Left ventricle myocardium inferior (tissue), 1 donor: ENCODE measurements around the gene C1orf210. TPM values are rescaled to one million over a fixed set of nuclear protein-coding genes. Genes with fewer than 3 reads are reported as not detected.
A peak's percentile ranks its signal among the peaks of the same experiment; 100 is the strongest.

Experiments used
- DNase-seq: peaks from one replicate; pipeline ENCODE4 v3.0.0-alpha.2; 2020
- H3K27ac ChIP-seq: fragments of 200-600 bp; replicated peaks from 2 replicates; pipeline ENCODE4 v1.8.0; 2021
- H3K27me3 ChIP-seq: fragments of 200-600 bp; 2 replicates; pipeline ENCODE4 v1.8.0; 2021; ENCODE audit warnings: low read depth
- H3K36me3 ChIP-seq: fragments of 200-600 bp; 2 replicates; pipeline ENCODE4 v1.8.0; 2021
- H3K4me1 ChIP-seq: fragments of 200-600 bp; 2 replicates; pipeline ENCODE4 v1.8.0; 2021
- H3K4me3 ChIP-seq: fragments of 200-600 bp; 2 replicates; pipeline ENCODE4 v1.8.0; 2021; ENCODE audit warnings: mild to moderate bottlenecking, moderate library complexity
- H3K9me3 ChIP-seq: fragments of 200-600 bp; replicated peaks from 2 replicates; pipeline ENCODE4 v1.8.0; 2021
- CTCF ChIP-seq: fragments of 200-600 bp; IDR thresholded peaks from 2 replicates; pipeline ENCODE4 v1.8.0; 2021; ENCODE audit warnings: antibody characterized with exemption, mild to moderate bottlenecking, borderline replicate concordance
- intact Hi-C: fragments of 100-400 bp; cut with micrococcal nuclease; formaldehyde crosslinking; loops from one replicate; pipeline ENCODE4 v1.11.0; 2022
- total RNA-seq: library from RNA; stranded (reverse); fragmentation: NEBNext Ultra II Directional; extraction: Animal tissue kit (Norgen Biotek cat#: 25700); gene quantifications from one replicate; pipeline ENCODE4 v1.2.1, GENCODE V29; 2021
- donor health status: DM: no; HTN: yes; CAD: no; lungs with severe emphysema.

The C1orf210 gene
- total RNA-seq, 1 donor from 2014 or later, result not detected

- peak overlapping the region; percentile 69 for H3K27ac ChIP-seq
- TF ChIP-seq CTCF, result no peak
- intact Hi-C loops, result no loop called here
- H3K4me3 ChIP-seq, result no peak overlapping the region
- peaks cover 69% of the 10 kb centered on the region for H3K4me1 ChIP-seq
- no peak for DNase-seq
- no peaks in the 10 kb centered on the region for H3K27me3 ChIP-seq
- no peaks in the 10 kb centered on the region for H3K9me3 ChIP-seq
- H3K36me3 ChIP-seq, result no peaks in the 10 kb centered on the region
These were observed 50.3 kb downstream of the C1orf210 start for GRCh38 chr1:43235040-43235439.

- no peaks in the 10 kb centered on the region for H3K36me3 ChIP-seq
- H3K4me1 ChIP-seq, result peaks cover 61% of the 10 kb centered on the region
- DNase-seq, result no peak
- H3K27me3 ChIP-seq, result no peaks in the 10 kb centered on the region
- no peaks in the 10 kb centered on the region for H3K9me3 ChIP-seq
- intact Hi-C loops, result no loop called here
- H3K27ac ChIP-seq, result peak overlapping the region; percentile 69
- no peak for TF ChIP-seq CTCF
- H3K4me3 ChIP-seq, result no peak overlapping the region
These were observed 51.1 kb downstream of the C1orf210 start for GRCh38 chr1:43234267-43234666.

GRCh38 chr1:43233631-43234030 is 51.8 kb downstream of the C1orf210 start:
- DNase-seq, result no peak
- Histone ChIP-seq H3K4me3 (no peak overlapping the region), H3K27me3 (no peaks in the 10 kb centered on the region), H3K27ac (no peak overlapping the region), H3K36me3 (no peaks in the 10 kb centered on the region), H3K4me1 (peaks cover 55% of the 10 kb centered on the region), H3K9me3 (no peaks in the 10 kb centered on the region)
- no peak for TF ChIP-seq CTCF
- intact Hi-C loops, result no loop called here

GRCh38 chr1:43232482-43232881 is 52.9 kb downstream of the C1orf210 start:
- no peak for DNase-seq
- H3K27me3 ChIP-seq, result no peaks in the 10 kb centered on the region
- intact Hi-C loops, result no loop called here
- no peak overlapping the region for H3K4me3 ChIP-seq
- H3K4me1 ChIP-seq, result peaks cover 43% of the 10 kb centered on the region
- no peaks in the 10 kb centered on the region for H3K36me3 ChIP-seq
- H3K9me3 ChIP-seq, result no peaks in the 10 kb centered on the region
- TF ChIP-seq CTCF, result no peak
- H3K27ac ChIP-seq, result peak overlapping the region; percentile 27

- intact Hi-C loops, result no loop called here
- Histone ChIP-seq H3K9me3 (no peaks in the 10 kb centered on the region), H3K27ac (no peak overlapping the region), H3K27me3 (no peaks in the 10 kb centered on the region), H3K4me3 (no peak overlapping the region), H3K36me3 (no peaks in the 10 kb centered on the region), H3K4me1 (peaks cover 45% of the 10 kb centered on the region)
- no peak for DNase-seq
- no peak for TF ChIP-seq CTCF
These were observed 53.3 kb downstream of the C1orf210 start for GRCh38 chr1:43232074-43232473.

Other genes with a start within 250 kb of the C1orf210 start
- gene EBNA1BP2, start 113.3 kb downstream of the C1orf210 start, total RNA-seq, result 29.8 TPM
- not detected for gene CFAP57, start 113.3 kb downstream of the C1orf210 start, total RNA-seq
- gene TMEM125, start 15.6 kb downstream of the C1orf210 start, total RNA-seq, result not detected
- gene TIE1, start 15.4 kb upstream of the C1orf210 start, total RNA-seq, result 25.1 TPM
- gene MPL, start 52.2 kb upstream of the C1orf210 start, total RNA-seq, result 0.82 TPM
- gene CDC20, start 73.4 kb upstream of the C1orf210 start, total RNA-seq, result 0.99 TPM
- gene ELOVL1, start 82.4 kb upstream of the C1orf210 start, total RNA-seq, result 26.7 TPM
- gene MED8, start 104.2 kb upstream of the C1orf210 start, total RNA-seq, result 15.7 TPM
- 24.8 TPM for gene SZT2, start 104.3 kb upstream of the C1orf210 start, total RNA-seq
- 22.8 TPM for gene HYI, start 168.3 kb upstream of the C1orf210 start, total RNA-seq
- gene PTPRF, start 245.3 kb upstream of the C1orf210 start, total RNA-seq, result 2.9 TPM